Activated CD8-positive, alpha-beta T cell treated with anti-CD3 and anti-CD28 coated beads for 36 hours (primary cell): ENCODE data around the gene GSTM1. TPM values are rescaled to one million over a fixed set of nuclear protein-coding genes. Genes with fewer than 3 reads are reported as not detected.
A peak's percentile ranks its signal among the peaks of the same experiment; 100 is the strongest.

Experiments used
- ATAC-seq: fragments of 200-7000 bp; cut with Tn5 transposase; one replicate; pipeline ENCODE4 v1.10.0; 2021; ENCODE audit warnings: mild to moderate bottlenecking, moderate library complexity
- CTCF ChIA-PET: fragments of 350-600 bp; sonication (Branson Sonifier 250); formaldehyde crosslinking; loops from one replicate; lab custom pipeline; 2021; ENCODE audit warnings: antibody characterized with exemption; lab: Charles Lee
- POLR2A ChIA-PET: fragments of 350-600 bp; sonication (Branson Sonifier 250); formaldehyde crosslinking; loops from one replicate; lab custom pipeline; 2021; ENCODE audit warnings: antibody characterized with exemption; lab: Charles Lee
- DNase-seq: peaks from one replicate; pipeline ENCODE4 v3.0.0-alpha.2; 2020
- H3K27ac Mint-ChIP-seq: one replicate; pipeline ENCODE4 v1.8.0; 2021; ENCODE audit warnings: mild to moderate bottlenecking, mixed read lengths
- H3K27me3 Mint-ChIP-seq: one replicate; pipeline ENCODE4 v1.8.0; 2021; ENCODE audit warnings: mixed read lengths
- H3K36me3 Mint-ChIP-seq: one replicate; pipeline ENCODE4 v1.8.0; 2021; ENCODE audit warnings: low read depth, mixed read lengths
- H3K4me1 Mint-ChIP-seq: one replicate; pipeline ENCODE4 v1.8.0; 2021; ENCODE audit warnings: low read depth, mixed read lengths
- H3K4me3 Mint-ChIP-seq: one replicate; pipeline ENCODE4 v1.8.0; 2021; ENCODE audit warnings: mild to moderate bottlenecking, moderate library complexity, mixed read lengths
- H3K9me3 Mint-ChIP-seq: one replicate; pipeline ENCODE4 v1.8.0; 2021; ENCODE audit warnings: mixed read lengths
- intact Hi-C: fragments of 100-400 bp; cut with micrococcal nuclease; formaldehyde crosslinking; loops from one replicate; pipeline ENCODE4 v1.10.0; 2022
- total RNA-seq, 2 experiments: library from RNA; stranded (reverse); gene quantifications; one replicate each; pipeline ENCODE4 v1.2.3, GENCODE V29; 2021
- TF ChIP-seq, protein P1 (sequence below): fragments of 200-600 bp; IDR thresholded peaks from one replicate; pipeline ENCODE4 v1.8.0; 2022; ENCODE audit warnings: antibody characterized with exemption, mild to moderate bottlenecking

The GSTM1 gene
- total RNA-seq, 2 experiments from 2014 or later: 47.9 to 49.6 TPM

DNA sequence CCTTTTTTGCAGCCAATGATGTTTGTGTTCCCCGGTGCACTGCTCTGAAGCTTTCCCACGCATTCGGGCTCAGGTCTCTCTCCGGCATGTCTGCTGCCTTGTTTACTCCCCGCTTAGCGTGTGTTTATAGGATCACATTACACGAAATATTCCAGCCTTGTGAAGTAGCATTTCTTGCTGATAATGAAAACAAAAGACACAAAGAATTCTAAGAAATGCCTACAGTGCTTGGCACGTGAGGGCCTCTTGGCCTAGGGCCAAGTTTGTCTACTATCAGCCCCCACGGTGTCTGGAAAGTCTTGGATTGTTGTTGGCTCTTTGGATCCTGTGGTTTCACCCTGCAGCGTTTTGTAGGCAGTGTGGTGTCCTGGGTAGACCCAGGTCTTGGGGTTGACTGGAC, 42.9 kb upstream of the GSTM1 start:
- ChIA-PET CTCF (interaction anchor here (0.9 to 18.5 kb wide), 6 partner anchors 11 to 135 kb away, joined by 3 to 294 read pairs (median 8); partner anchors contain the start of genes GPR61 and GSTM4), POLR2A (no interaction called here)
- Mint-ChIP-seq H3K4me1 (peaks cover 7% of the 10 kb centered on the region), H3K27me3 (peaks cover 1% of the 10 kb centered on the region), H3K27ac (no peak overlapping the region), H3K4me3 (no peak overlapping the region), H3K36me3 (no peaks in the 10 kb centered on the region), H3K9me3 (no peaks in the 10 kb centered on the region)
- no peak for ATAC-seq
- intact Hi-C loops: loop anchor here (5.0 kb wide), 2 partner anchors 97 to 338 kb away; partner anchors contain the start of genes AHCYL1 and GNAI3
- TF ChIP-seq, protein P1, sequence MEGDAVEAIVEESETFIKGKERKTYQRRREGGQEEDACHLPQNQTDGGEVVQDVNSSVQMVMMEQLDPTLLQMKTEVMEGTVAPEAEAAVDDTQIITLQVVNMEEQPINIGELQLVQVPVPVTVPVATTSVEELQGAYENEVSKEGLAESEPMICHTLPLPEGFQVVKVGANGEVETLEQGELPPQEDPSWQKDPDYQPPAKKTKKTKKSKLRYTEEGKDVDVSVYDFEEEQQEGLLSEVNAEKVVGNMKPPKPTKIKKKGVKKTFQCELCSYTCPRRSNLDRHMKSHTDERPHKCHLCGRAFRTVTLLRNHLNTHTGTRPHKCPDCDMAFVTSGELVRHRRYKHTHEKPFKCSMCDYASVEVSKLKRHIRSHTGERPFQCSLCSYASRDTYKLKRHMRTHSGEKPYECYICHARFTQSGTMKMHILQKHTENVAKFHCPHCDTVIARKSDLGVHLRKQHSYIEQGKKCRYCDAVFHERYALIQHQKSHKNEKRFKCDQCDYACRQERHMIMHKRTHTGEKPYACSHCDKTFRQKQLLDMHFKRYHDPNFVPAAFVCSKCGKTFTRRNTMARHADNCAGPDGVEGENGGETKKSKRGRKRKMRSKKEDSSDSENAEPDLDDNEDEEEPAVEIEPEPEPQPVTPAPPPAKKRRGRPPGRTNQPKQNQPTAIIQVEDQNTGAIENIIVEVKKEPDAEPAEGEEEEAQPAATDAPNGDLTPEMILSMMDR: no peak
- DNase-seq: no peak

DNA sequence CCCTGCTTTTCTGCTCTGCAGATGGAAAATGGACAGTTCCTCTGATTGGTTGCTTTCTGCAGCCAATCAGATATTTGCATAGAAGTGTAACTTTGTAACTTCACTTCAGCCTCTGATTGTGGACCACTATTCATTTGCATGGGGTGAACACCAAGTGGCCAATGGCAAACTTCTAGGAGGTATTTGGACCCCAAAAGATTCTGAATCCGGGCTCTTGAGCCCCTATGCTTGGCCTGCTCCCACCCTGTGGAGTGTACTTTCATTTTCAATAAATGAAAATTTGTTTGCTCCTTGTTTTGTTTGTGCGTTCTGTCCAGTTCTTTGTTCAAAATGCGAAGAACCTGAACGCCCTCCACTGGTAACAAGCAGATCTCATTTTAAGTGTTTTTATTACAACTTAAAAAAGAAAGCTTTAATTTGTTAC, 38.1 kb upstream of the GSTM1 start:
- POLR2A ChIA-PET: interaction anchor here (1.7 to 3.5 kb wide), 2 partner anchors 30 to 335 kb away, joined by 5 to 9 read pairs; partner anchors contain the start of genes AHCYL1, AMPD2 and GNAT2
- H3K27me3 Mint-ChIP-seq: peaks cover 3% of the 10 kb centered on the region
- no peak for ATAC-seq

DNA sequence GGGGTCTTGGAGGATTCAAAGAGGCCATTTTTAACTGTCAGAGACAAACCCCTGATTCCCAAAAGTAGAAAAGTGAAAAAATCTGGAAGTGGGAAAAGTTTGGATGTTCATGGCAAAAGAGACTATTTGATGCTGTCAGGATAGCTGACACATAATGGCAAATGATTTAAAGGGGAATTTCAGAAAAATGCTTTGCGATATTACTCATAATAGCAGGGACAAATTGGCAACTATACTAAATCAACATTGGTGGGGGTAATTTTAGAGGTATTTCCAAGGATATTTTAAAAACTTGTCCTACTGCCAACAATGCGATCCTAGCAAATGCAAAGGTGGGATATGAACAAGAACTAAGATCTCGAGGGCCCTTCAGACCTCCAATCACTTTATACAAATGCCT, 37.0 kb upstream of the GSTM1 start:
- ChIA-PET CTCF (interaction anchor here (0.9 to 8.3 kb wide), 18 partner anchors 7 to 397 kb away, joined by 3 to 155 read pairs (median 6); partner anchors contain the start of genes AHCYL1, GNAI3 and GSTM1), POLR2A (interaction anchor here (1.6 to 3.5 kb wide), 2 partner anchors 12 to 334 kb away, joined by 4 to 9 read pairs; partner anchors contain the start of gene AHCYL1)
- intact Hi-C loops: no loop called here
- no peak for DNase-seq
- H3K4me1 Mint-ChIP-seq: peaks cover 4% of the 10 kb centered on the region
- no peak overlapping the region for H3K4me3 Mint-ChIP-seq
- no peaks in the 10 kb centered on the region for H3K36me3 Mint-ChIP-seq
- H3K27ac Mint-ChIP-seq: no peak overlapping the region
- TF ChIP-seq, protein P1: no peak
- no peak for ATAC-seq
- H3K27me3 Mint-ChIP-seq: peaks cover 3% of the 10 kb centered on the region
- no peaks in the 10 kb centered on the region for H3K9me3 Mint-ChIP-seq

More for the DNA sequence above, 38.1 kb upstream of the GSTM1 start:
- no peak for DNase-seq
- H3K9me3 Mint-ChIP-seq: no peaks in the 10 kb centered on the region
- no peaks in the 10 kb centered on the region for H3K36me3 Mint-ChIP-seq
- H3K4me1 Mint-ChIP-seq: no peaks in the 10 kb centered on the region
- intact Hi-C loops: no loop called here
- no peak overlapping the region for H3K27ac Mint-ChIP-seq
- CTCF ChIA-PET: interaction anchor here (0.7 to 8.3 kb wide), 15 partner anchors 11 to 396 kb away, joined by 3 to 155 read pairs (median 5); partner anchors contain the start of genes AHCYL1, GNAI3 and GSTM1
- TF ChIP-seq, protein P1: peak; percentile 32
- H3K4me3 Mint-ChIP-seq: no peak overlapping the region

DNA sequence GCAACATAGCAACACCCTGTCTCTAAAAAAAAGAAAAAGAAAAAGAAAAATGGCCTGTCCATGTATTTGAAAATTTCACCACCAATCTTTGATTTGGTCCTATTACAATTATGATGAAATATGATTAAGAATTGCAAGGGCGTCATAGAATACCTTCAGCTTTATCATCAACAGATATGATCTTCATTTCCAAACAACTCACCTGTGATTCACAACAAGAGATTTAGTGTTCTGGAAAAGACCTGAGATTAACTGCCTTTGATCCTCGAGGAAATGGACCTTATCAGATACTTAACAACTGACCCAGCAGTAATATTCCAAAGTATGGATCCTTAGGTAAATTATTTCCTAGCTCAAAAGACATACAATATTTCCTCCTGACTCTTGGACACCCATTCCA, 35.2 kb upstream of the GSTM1 start:
- intact Hi-C loops: no loop called here
- no peak for DNase-seq
- ChIA-PET POLR2A (interaction anchor here (0.7 to 3.5 kb wide), 4 partner anchors 15 to 398 kb away, joined by 3 to 9 read pairs (median 3); partner anchors contain the start of genes AHCYL1 and GSTM2), CTCF (interaction anchor here (0.9 to 8.3 kb wide), 8 partner anchors 9 to 332 kb away, joined by 3 to 155 read pairs (median 12); partner anchors contain the start of genes AHCYL1 and GSTM1)
- H3K27me3 Mint-ChIP-seq: peaks cover 3% of the 10 kb centered on the region
- no peak for ATAC-seq
- no peaks in the 10 kb centered on the region for H3K36me3 Mint-ChIP-seq
- H3K4me1 Mint-ChIP-seq: peaks cover 6% of the 10 kb centered on the region
- TF ChIP-seq, protein P1: no peak
- no peaks in the 10 kb centered on the region for H3K9me3 Mint-ChIP-seq
- no peak overlapping the region for H3K4me3 Mint-ChIP-seq
- no peak overlapping the region for H3K27ac Mint-ChIP-seq

DNA sequence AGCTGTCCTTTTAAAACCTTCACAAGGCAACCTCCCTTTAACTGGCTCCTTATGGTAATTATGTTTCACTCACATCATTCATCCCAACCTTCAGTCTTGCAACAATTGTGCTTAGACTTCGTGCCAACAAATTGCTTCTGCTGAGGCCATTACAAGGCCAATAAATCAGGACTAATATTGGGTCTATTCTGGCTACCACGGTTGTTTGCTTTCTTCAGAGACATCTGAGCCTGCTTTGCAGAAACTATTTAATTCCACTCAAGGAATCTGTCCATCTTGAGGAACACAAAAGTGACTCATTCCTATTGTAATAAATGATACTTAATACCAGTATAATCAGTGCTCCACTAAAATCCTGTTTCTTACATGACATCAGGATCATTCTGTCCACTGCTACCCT, 34.3 kb upstream of the GSTM1 start:
- POLR2A ChIA-PET: interaction anchor here (1.1 to 3.5 kb wide), 3 partner anchors 14 to 332 kb away, joined by 3 to 9 read pairs (median 3); partner anchors contain the start of genes AHCYL1 and GSTM2
- Mint-ChIP-seq H3K9me3 (no peaks in the 10 kb centered on the region), H3K4me1 (peaks cover 6% of the 10 kb centered on the region), H3K27ac (no peak overlapping the region), H3K27me3 (peaks cover 2% of the 10 kb centered on the region), H3K4me3 (no peak overlapping the region), H3K36me3 (no peaks in the 10 kb centered on the region)
- intact Hi-C loops: no loop called here
- ATAC-seq (no peak), DNase-seq (no peak)
- TF ChIP-seq, protein P1: no peak
- CTCF ChIA-PET: interaction anchor here (1.4 to 8.3 kb wide), 4 partner anchors 10 to 122 kb away, joined by 5 to 155 read pairs (median 30); no protein-coding TSS in a partner anchor
